AG09309 (cell line): ENCODE data around the gene PMPCA.

ENCODE experiments used
- DNase-seq: peaks from one replicate; pipeline ENCODE4 v3.0.0-alpha.2; 2010; ENCODE audit warnings: low read depth
- H3K4me3 ChIP-seq: 2 replicates; pipeline ENCODE4 v1.5.1; 2011; ENCODE audit warnings: mild to moderate bottlenecking, low read depth, low read length, moderate library complexity; ENCODE audit not compliant: control insufficient read depth
- TF ChIP-seq, protein P1 (sequence below): IDR thresholded peaks from 2 replicates; pipeline ENCODE4 v1.5.1; 2011; ENCODE audit warnings: mild to moderate bottlenecking, low read depth, low read length, inconsistent platforms; ENCODE audit not compliant: insufficient read depth, control insufficient read depth; ENCODE audit errors: missing control alignments

Gene PMPCA

GRCh38 chr9:136444102-136444501 is 33.6 kb downstream of the PMPCA start:
- TF ChIP-seq, protein P1, sequence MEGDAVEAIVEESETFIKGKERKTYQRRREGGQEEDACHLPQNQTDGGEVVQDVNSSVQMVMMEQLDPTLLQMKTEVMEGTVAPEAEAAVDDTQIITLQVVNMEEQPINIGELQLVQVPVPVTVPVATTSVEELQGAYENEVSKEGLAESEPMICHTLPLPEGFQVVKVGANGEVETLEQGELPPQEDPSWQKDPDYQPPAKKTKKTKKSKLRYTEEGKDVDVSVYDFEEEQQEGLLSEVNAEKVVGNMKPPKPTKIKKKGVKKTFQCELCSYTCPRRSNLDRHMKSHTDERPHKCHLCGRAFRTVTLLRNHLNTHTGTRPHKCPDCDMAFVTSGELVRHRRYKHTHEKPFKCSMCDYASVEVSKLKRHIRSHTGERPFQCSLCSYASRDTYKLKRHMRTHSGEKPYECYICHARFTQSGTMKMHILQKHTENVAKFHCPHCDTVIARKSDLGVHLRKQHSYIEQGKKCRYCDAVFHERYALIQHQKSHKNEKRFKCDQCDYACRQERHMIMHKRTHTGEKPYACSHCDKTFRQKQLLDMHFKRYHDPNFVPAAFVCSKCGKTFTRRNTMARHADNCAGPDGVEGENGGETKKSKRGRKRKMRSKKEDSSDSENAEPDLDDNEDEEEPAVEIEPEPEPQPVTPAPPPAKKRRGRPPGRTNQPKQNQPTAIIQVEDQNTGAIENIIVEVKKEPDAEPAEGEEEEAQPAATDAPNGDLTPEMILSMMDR: no peak
- H3K4me3 ChIP-seq: no peak overlapping the region
- no peak for DNase-seq

- DNase-seq: no peak
- TF ChIP-seq, protein P1: no peak
- no peak overlapping the region for H3K4me3 ChIP-seq
Measured at GRCh38 chr9:136445799-136446198, 35.3 kb downstream of the PMPCA start.

DNA sequence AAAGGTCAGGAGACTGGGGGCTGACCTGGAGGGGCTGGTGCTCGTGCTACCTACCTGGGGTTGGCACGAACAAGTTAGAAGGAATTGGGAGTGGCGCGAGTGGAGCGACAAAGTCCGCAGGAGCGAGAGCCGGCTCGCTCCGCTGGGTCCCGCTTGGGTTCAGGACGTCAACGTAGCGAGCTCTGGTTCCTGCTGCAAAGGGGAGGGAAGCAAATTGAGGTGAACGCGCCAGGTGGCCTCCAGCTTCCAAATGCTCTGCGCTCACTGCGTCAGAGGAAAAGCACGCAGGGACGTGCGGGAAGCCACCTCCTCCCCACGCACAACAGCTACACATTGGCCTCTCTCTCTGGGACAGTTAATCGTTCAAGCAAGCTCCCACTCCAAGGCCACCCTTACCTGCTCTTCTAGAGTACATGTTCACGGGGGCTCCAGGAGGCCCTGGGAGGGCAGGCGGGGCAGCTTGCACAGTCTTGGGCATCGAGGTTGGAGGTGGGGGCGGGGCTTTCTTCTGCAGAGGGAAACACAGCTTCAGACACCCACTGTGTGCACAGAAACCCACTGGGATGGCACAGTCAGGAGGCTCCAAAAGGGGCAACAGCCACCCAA is 36.8 kb downstream of the PMPCA start:
- no peak overlapping the region for H3K4me3 ChIP-seq
- TF ChIP-seq, protein P1: no peak

GRCh38 chr9:136448655-136449054 is 38.2 kb downstream of the PMPCA start:
- no peak for DNase-seq
- no peak overlapping the region for H3K4me3 ChIP-seq
- TF ChIP-seq, protein P1: no peak

More for the DNA sequence above, 36.8 kb downstream of the PMPCA start:
- no peak for DNase-seq

DNA sequence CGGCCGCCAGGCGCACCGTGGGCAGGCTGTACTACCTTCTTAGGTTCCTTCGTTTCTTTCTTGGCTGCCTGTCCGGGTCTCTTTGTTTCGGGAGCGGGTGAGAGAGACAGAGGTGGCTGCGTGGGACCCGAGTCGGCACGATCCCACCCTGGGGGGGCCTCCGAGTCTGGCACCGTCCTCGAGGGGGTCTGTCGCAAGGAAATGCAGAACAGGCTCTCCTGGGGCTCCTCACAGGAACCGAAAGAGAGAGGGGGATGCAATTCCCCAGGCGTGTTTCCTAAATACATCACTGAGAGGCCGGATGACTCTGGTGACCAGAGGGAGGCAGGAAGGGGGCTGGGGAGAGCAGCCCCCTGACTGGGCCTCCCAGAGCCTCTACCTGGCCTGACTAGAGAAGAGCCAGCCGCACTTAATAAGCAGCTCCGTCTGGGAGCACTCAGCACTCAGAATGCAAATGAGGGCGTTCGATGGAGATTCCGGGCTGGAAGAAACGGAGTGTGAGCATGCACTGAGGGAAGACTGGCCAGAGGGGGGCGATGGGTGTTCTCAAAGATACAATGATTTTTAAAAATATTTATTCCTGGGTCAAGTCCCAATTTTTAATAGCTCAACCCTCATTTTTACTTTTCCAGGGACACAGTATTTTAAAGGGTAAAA is 40.9 kb downstream of the PMPCA start:
- TF ChIP-seq, protein P1: no peak
- no peak for DNase-seq
- H3K4me3 ChIP-seq: no peak overlapping the region

GRCh38 chr9:136453326-136453725 is 42.9 kb downstream of the PMPCA start:
- DNase-seq: no peak
- TF ChIP-seq, protein P1: no peak
- no peak overlapping the region for H3K4me3 ChIP-seq
